ENCODE data around the gene GFRA1. TPM values are rescaled to one million over a fixed set of nuclear protein-coding genes. Genes with fewer than 3 reads are reported as not detected.

The GFRA1 gene
- total RNA-seq, 1 experiment from 2014 or later = 0.30 TPM

GRCh38 chr10:116073001-116073400 lies 200.0 kb downstream of the GFRA1 start:
- H3K4me2 ChIP-seq (ENCODE audit: low read length) = no peak overlapping the region
- H3K4me3 ChIP-seq (replicated peaks in 1 of 2; ENCODE audit: low read depth in 1 of 2, low read length in 2 of 2) = no peak overlapping the region
- BruUV-seq (replicated peaks) = no TSS peak
- H3K4me1 ChIP-seq (ENCODE audit: control insufficient read depth in 1 of 2, insufficient read depth in 2 of 2, low read length in 2 of 2) = no peaks in the 10 kb centered on the region
- no peak for TF ChIP-seq POLR2A (IDR thresholded peaks at IDR 0.05; ENCODE audit: borderline replicate concordance, extremely low read depth, insufficient read depth, insufficient read length)
- no peak for TF ChIP-seq JUND (IDR thresholded peaks at IDR 0.05)
- no peak for TF ChIP-seq ELF1 (IDR thresholded peaks at IDR 0.05; ENCODE audit: borderline replicate concordance, low read depth)
- TF ChIP-seq, protein P1, sequence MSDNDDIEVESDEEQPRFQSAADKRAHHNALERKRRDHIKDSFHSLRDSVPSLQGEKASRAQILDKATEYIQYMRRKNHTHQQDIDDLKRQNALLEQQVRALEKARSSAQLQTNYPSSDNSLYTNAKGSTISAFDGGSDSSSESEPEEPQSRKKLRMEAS (IDR thresholded peaks at IDR 0.05) = no peak
- no peak for TF ChIP-seq YY1 (IDR thresholded peaks at IDR 0.05; ENCODE audit: extremely low read depth, insufficient replicate concordance, low read depth, low read length)
- TF ChIP-seq EZH2 (IDR thresholded peaks at IDR 0.05) = no peak
- TF ChIP-seq ZNF274 (IDR thresholded peaks at IDR 0.05; ENCODE audit: low read depth, low read length) = no peak
- no peak overlapping the region for H2AFZ ChIP-seq (ENCODE audit: low read depth, low read length, poor library complexity, severe bottlenecking)
- H3K9ac ChIP-seq (ENCODE audit: low read length) = no peak overlapping the region
- H3K27ac ChIP-seq (ENCODE audit: low read depth, low read length) = no peak overlapping the region
- H3K9me3 ChIP-seq (ENCODE audit: control insufficient read depth in 1 of 2, insufficient read depth in 1 of 2, low read depth in 1 of 2, low read length in 2 of 2) = no peaks in the 10 kb centered on the region
- H3K79me2 ChIP-seq (ENCODE audit: insufficient read depth, low read length) = no peaks in the 10 kb centered on the region
- intact Hi-C loops (cut with micrococcal nuclease) = no loop called here
- H3K9me2 ChIP-seq (ENCODE audit: insufficient read depth) = no peaks in the 10 kb centered on the region
- no peaks in the 10 kb centered on the region for H3K36me3 ChIP-seq (ENCODE audit: control insufficient read depth in 1 of 2, insufficient read depth in 2 of 2, low read length in 2 of 2)
- H3K27me3 ChIP-seq (ENCODE audit: insufficient read depth, low read length) = peaks cover 65% of the 10 kb centered on the region
- POLR2A ChIA-PET = no interaction called here
- H4K20me1 ChIP-seq (ENCODE audit: insufficient read depth) = no peaks in the 10 kb centered on the region
- DNase-seq (ENCODE audit: low read depth, low spot score) (no peak), ATAC-seq (no peak)
- RAD21 ChIA-PET (ENCODE audit: low non-redundant PET in 1 of 2, low total read pairs in 2 of 2, uncharacterized antibody in 2 of 2, unreplicated experiment in 2 of 2) = no interaction called here
- CTCF ChIA-PET = no interaction called here

DNA sequence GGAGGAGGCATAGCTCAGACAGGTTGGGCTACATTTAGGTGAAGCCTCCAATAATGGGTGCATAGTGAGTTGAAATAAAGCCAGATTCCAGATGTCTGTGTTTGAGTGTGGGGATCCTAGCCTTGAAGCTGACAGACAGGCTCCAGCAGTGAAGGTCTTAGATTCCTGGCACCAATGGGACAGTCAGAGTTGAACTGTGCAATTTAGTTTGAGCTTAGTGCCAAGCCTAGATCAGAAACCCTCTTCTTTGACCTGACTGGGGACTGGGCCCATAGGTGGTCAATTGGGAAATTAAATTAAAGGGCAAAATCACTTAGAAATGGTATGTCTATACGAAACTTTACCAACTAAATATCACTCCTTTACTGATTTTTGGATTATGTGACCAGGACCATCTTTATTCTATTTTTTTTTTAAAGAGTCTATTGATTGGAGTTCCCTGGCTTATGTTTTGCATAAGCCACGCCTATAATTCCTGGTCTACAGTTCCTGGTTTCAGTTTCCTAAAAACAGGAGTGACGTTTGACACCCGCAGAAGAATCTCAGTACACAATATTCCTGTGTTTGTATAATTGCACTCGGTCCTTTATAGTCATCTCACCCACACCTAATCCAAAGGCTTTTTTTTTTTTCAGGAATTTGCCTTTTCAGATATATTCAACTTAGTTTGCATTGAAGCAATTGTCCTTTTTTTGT lies 201.4 kb downstream of the GFRA1 start:
- Histone ChIP-seq H3K4me1 (ENCODE audit: control insufficient read depth in 1 of 2, insufficient read depth in 2 of 2, low read length in 2 of 2) (no peaks in the 10 kb centered on the region), H3K27ac (ENCODE audit: low read depth, low read length) (no peak overlapping the region), H3K27me3 (ENCODE audit: insufficient read depth, low read length) (peaks cover 71% of the 10 kb centered on the region), H2AFZ (ENCODE audit: low read depth, low read length, poor library complexity, severe bottlenecking) (no peak overlapping the region), H3K9ac (ENCODE audit: low read length) (no peak overlapping the region), H3K79me2 (ENCODE audit: insufficient read depth, low read length) (no peaks in the 10 kb centered on the region), H4K20me1 (ENCODE audit: insufficient read depth) (no peaks in the 10 kb centered on the region), H3K4me2 (ENCODE audit: low read length) (no peak overlapping the region), H3K9me3 (ENCODE audit: control insufficient read depth in 1 of 2, insufficient read depth in 1 of 2, low read depth in 1 of 2, low read length in 2 of 2) (no peaks in the 10 kb centered on the region), H3K4me3 (replicated peaks in 1 of 2; ENCODE audit: low read depth in 1 of 2, low read length in 2 of 2) (no peak overlapping the region), H3K36me3 (ENCODE audit: control insufficient read depth in 1 of 2, insufficient read depth in 2 of 2, low read length in 2 of 2) (no peaks in the 10 kb centered on the region), H3K9me2 (ENCODE audit: insufficient read depth) (no peaks in the 10 kb centered on the region)
- ATAC-seq (no peak), DNase-seq (ENCODE audit: low read depth, low spot score) (no peak)
- POLR2A ChIA-PET = no interaction called here
- intact Hi-C loops (cut with micrococcal nuclease) = no loop called here
- CTCF ChIA-PET = no interaction called here
- RAD21 ChIA-PET (ENCODE audit: low non-redundant PET in 1 of 2, low total read pairs in 2 of 2, uncharacterized antibody in 2 of 2, unreplicated experiment in 2 of 2) = no interaction called here
- no peak for TF ChIP-seq SIN3A (IDR thresholded peaks at IDR 0.05; ENCODE audit: low read depth)
- TF ChIP-seq EZH2phosphoT487 (IDR thresholded peaks at IDR 0.05; ENCODE audit: borderline replicate concordance) = no peak
- no peak for TF ChIP-seq ZFX (IDR thresholded peaks at IDR 0.05)
- TF ChIP-seq RAD21 (IDR thresholded peaks at IDR 0.05; ENCODE audit: low read depth) = no peak
- TF ChIP-seq, protein P1 (IDR thresholded peaks at IDR 0.05) = no peak
- TF ChIP-seq YY1 (IDR thresholded peaks at IDR 0.05; ENCODE audit: extremely low read depth, insufficient replicate concordance, low read depth, low read length) = no peak
- TF ChIP-seq POLR2AphosphoS5 (IDR thresholded peaks at IDR 0.05; ENCODE audit: low read depth, low read length) = no peak
- TF ChIP-seq, protein P2, sequence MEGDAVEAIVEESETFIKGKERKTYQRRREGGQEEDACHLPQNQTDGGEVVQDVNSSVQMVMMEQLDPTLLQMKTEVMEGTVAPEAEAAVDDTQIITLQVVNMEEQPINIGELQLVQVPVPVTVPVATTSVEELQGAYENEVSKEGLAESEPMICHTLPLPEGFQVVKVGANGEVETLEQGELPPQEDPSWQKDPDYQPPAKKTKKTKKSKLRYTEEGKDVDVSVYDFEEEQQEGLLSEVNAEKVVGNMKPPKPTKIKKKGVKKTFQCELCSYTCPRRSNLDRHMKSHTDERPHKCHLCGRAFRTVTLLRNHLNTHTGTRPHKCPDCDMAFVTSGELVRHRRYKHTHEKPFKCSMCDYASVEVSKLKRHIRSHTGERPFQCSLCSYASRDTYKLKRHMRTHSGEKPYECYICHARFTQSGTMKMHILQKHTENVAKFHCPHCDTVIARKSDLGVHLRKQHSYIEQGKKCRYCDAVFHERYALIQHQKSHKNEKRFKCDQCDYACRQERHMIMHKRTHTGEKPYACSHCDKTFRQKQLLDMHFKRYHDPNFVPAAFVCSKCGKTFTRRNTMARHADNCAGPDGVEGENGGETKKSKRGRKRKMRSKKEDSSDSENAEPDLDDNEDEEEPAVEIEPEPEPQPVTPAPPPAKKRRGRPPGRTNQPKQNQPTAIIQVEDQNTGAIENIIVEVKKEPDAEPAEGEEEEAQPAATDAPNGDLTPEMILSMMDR (IDR thresholded peaks at IDR 0.05 in 2 of 3, conservative IDR thresholded peaks at IDR 0.05 in 1 of 3; ENCODE audit: borderline replicate concordance in 1 of 3, insufficient read depth in 1 of 3, low read depth in 2 of 3, low read length in 2 of 3) = no peak
- no peak for TF ChIP-seq SP1 (IDR thresholded peaks at IDR 0.05; ENCODE audit: low read depth)
- no peak for TF ChIP-seq CBX3 (IDR thresholded peaks at IDR 0.05; ENCODE audit: low read depth)
- no peak for TF ChIP-seq CEBPB (IDR thresholded peaks at IDR 0.05; ENCODE audit: low read depth)
- TF ChIP-seq POLR2A (IDR thresholded peaks at IDR 0.05; ENCODE audit: borderline replicate concordance, extremely low read depth, insufficient read depth, insufficient read length) = no peak
- BruUV-seq (replicated peaks) = no TSS peak
